GM18951 (cell line): Measurements from ENCODE around the gene OPCML.
"Not testable (repeated sequence)": the region's sequence is repeated elsewhere in the genome, so short reads cannot be mapped to it uniquely, and the experiment has no call there.

Experiments
- POLR2A ChIP-seq: IDR thresholded peaks from 4 replicates; pipeline ENCODE4 v1.6.1; 2011; ENCODE audit warnings: mild to moderate bottlenecking; ENCODE audit not compliant: insufficient read length, insufficient read depth; ENCODE audit errors: extremely low read depth
- in situ Hi-C: fragments of 300-500 bp; cut with MboI; formaldehyde crosslinking; loops from one replicate; pipeline ENCODE4 v1.12.0; 2022; ENCODE audit warnings: low sequenced_read_pairs, mixed read lengths, inconsistent platforms; ENCODE audit not compliant: unreplicated experiment

The OPCML gene

GRCh38 chr11:132409573-132410355, 1122.5 kb downstream of the OPCML start:
- no peak for TF ChIP-seq POLR2A
- in situ Hi-C loops, result no loop called here

- in situ Hi-C loops, result no loop called here
- TF ChIP-seq POLR2A, result no peak
These were observed 1123.4 kb downstream of the OPCML start for GRCh38 chr11:132408877-132409276.

GRCh38 chr11:132405728-132406127, 1126.6 kb downstream of the OPCML start:
- in situ Hi-C loops, result no loop called here
- TF ChIP-seq POLR2A, result no peak

GRCh38 chr11:132402071-132402684, 1130.1 kb downstream of the OPCML start:
- in situ Hi-C loops, result no loop called here

GRCh38 chr11:132396318-132396717, 1136.0 kb downstream of the OPCML start:
- no peak for TF ChIP-seq POLR2A
- in situ Hi-C loops, result no loop called here

More at GRCh38 chr11:132402071-132402684, 1130.1 kb downstream of the OPCML start:
- TF ChIP-seq POLR2A, result no peak

- in situ Hi-C loops, result no loop called here
- TF ChIP-seq POLR2A, result no peak
These were observed 1136.9 kb downstream of the OPCML start for GRCh38 chr11:132395434-132395833.

GRCh38 chr11:132379540-132379939, 1152.8 kb downstream of the OPCML start:
- TF ChIP-seq POLR2A, result no peak
- in situ Hi-C loops, result no loop called here

- TF ChIP-seq POLR2A, result no peak
- in situ Hi-C loops, result no loop called here
These were observed 1158.7 kb downstream of the OPCML start for GRCh38 chr11:132373405-132374143.

- in situ Hi-C loops, result not testable (repeated sequence)
These were observed 1162.2 kb downstream of the OPCML start for GRCh38 chr11:132370114-132370513.

- in situ Hi-C loops, result no loop called here
- no peak for TF ChIP-seq POLR2A
These were observed 1165.0 kb downstream of the OPCML start for GRCh38 chr11:132367293-132367692.

GRCh38 chr11:132365650-132366049, 1166.7 kb downstream of the OPCML start:
- TF ChIP-seq POLR2A, result no peak
- in situ Hi-C loops, result no loop called here
